SK-N-SH treated with all-trans-retinoic acid at 6 μM for 48 hours (cell line): ENCODE measurements around the gene CTIF.

Experiments
- ATAC-seq: fragments of 200-7000 bp; cut with Tn5 transposase; 3 replicates; pipeline ENCODE4 v1.9.1; 2020; ENCODE audit warnings: mild to moderate bottlenecking, moderate library complexity
- ARNTL ChIP-seq: fragments of 450-650 bp; formaldehyde crosslinking; IDR thresholded peaks from 2 replicates; pipeline ENCODE4 v1.5.0; 2020; ENCODE audit warnings: low read depth, mild to moderate bottlenecking, moderate library complexity, borderline replicate concordance
- BACH2 ChIP-seq: fragments of 250-450 bp; sonication (Bioruptor Pico); IDR thresholded peaks from 2 replicates; pipeline ENCODE4 v1.9.0; 2021; ENCODE audit warnings: mild to moderate bottlenecking, borderline replicate concordance
- CSDC2 ChIP-seq: fragments of 250-450 bp; sonication (Bioruptor Pico); IDR thresholded peaks from 2 replicates; pipeline ENCODE4 v1.5.0; 2020; ENCODE audit warnings: mild to moderate bottlenecking, moderate library complexity
- CSRNP3 ChIP-seq: fragments of 250-450 bp; sonication (Bioruptor Pico); IDR thresholded peaks from 2 replicates; pipeline ENCODE4 v1.5.1; 2021; ENCODE audit warnings: mild to moderate bottlenecking, moderate library complexity
- ESRRG ChIP-seq: fragments of 250-450 bp; sonication (Bioruptor Pico); IDR thresholded peaks from 2 replicates; pipeline ENCODE4 v1.6.1; 2021; ENCODE audit warnings: mild to moderate bottlenecking
- GLIS3 ChIP-seq: fragments of 250-450 bp; sonication (Bioruptor Pico); IDR thresholded peaks from 2 replicates; pipeline ENCODE4 v1.5.0; 2020; ENCODE audit warnings: mild to moderate bottlenecking, moderate library complexity
- ISL1 ChIP-seq: fragments of 250-450 bp; sonication (Bioruptor Pico); IDR thresholded peaks from 2 replicates; pipeline ENCODE4 v2.1.2; 2022; ENCODE audit warnings: mild to moderate bottlenecking, moderate library complexity
- OSR1 ChIP-seq: fragments of 250-450 bp; sonication (Bioruptor Pico); IDR thresholded peaks from 2 replicates; pipeline ENCODE4 v1.8.0; 2022; ENCODE audit warnings: moderate library complexity, mild to moderate bottlenecking, inconsistent platforms
- PATZ1 ChIP-seq: fragments of 250-450 bp; sonication (Bioruptor Pico); IDR thresholded peaks from 2 replicates; pipeline ENCODE4 v1.8.0; 2020; ENCODE audit warnings: mild to moderate bottlenecking, moderate library complexity, borderline replicate concordance
- POU6F1 ChIP-seq: fragments of 250-450 bp; sonication (Bioruptor Pico); IDR thresholded peaks from 2 replicates; pipeline ENCODE4 v1.8.0; 2021; ENCODE audit warnings: low read depth, mild to moderate bottlenecking, moderate library complexity, borderline replicate concordance
- RARB ChIP-seq: fragments of 250-450 bp; sonication (Bioruptor Pico); IDR thresholded peaks from 2 replicates; pipeline ENCODE4 v1.8.0; 2021; ENCODE audit warnings: mild to moderate bottlenecking, moderate library complexity
- SNAI2 ChIP-seq: fragments of 250-450 bp; sonication (Bioruptor Pico); IDR thresholded peaks from 2 replicates; pipeline ENCODE4 v1.5.0; 2020; ENCODE audit warnings: mild to moderate bottlenecking, moderate library complexity
- TCF4 ChIP-seq: fragments of 250-450 bp; sonication (Bioruptor Pico); IDR thresholded peaks from 2 replicates; pipeline ENCODE4 v1.8.0; 2021; ENCODE audit warnings: mild to moderate bottlenecking, moderate library complexity, borderline replicate concordance
- TSHZ2 ChIP-seq: fragments of 250-450 bp; sonication (Bioruptor Pico); IDR thresholded peaks from 2 replicates; pipeline ENCODE4 v1.5.0; 2020; ENCODE audit warnings: mild to moderate bottlenecking, moderate library complexity
- ZC3H10 ChIP-seq: fragments of 250-450 bp; sonication (Bioruptor Pico); IDR thresholded peaks from 2 replicates; pipeline ENCODE4 v1.5.1; 2021; ENCODE audit warnings: mild to moderate bottlenecking, moderate library complexity
- ZFP30 ChIP-seq: fragments of 450-650 bp; formaldehyde crosslinking; IDR thresholded peaks from 2 replicates; pipeline ENCODE4 v1.5.0; 2022; ENCODE audit warnings: mild to moderate bottlenecking, moderate library complexity
- ZNF565 ChIP-seq: fragments of 450-650 bp; formaldehyde crosslinking; conservative IDR thresholded peaks from 2 replicates; pipeline ENCODE4 v1.5.0; 2020; ENCODE audit warnings: low read depth, mild to moderate bottlenecking, moderate library complexity
- ZNF8 ChIP-seq: fragments of 450-650 bp; formaldehyde crosslinking; IDR thresholded peaks from 2 replicates; pipeline ENCODE4 v1.5.0; 2020; ENCODE audit warnings: mild to moderate bottlenecking, moderate library complexity

The CTIF gene

GRCh38 chr18:48548011-48548771, 9.4 kb downstream of the CTIF start:
- TF ChIP-seq BACH2 (CRISPR knock-in tag) (no peak), ESRRG (CRISPR knock-in tag) (no peak), TCF4 (no peak)
- TF ChIP-seq, all 23 proteins: peak for 0
- peak; percentile 58 for ATAC-seq

- ATAC-seq = no peak
- TF ChIP-seq ESRRG (CRISPR knock-in tag) (no peak), ARNTL (CRISPR knock-in tag) (no peak), CSDC2 (CRISPR knock-in tag) (no peak), BACH2 (CRISPR knock-in tag) (no peak), ZFP30 (CRISPR knock-in tag) (no peak)
- TF ChIP-seq, all 23 proteins: peak for 0
These were observed 10.1 kb downstream of the CTIF start for GRCh38 chr18:48548921-48549320.

- TF ChIP-seq POU6F1 (CRISPR knock-in tag) (no peak), RARB (CRISPR knock-in tag) (no peak), ZC3H10 (CRISPR knock-in tag) (no peak), OSR1 (CRISPR knock-in tag) (no peak), ISL1 (CRISPR knock-in tag) (no peak), PATZ1 (CRISPR knock-in tag) (no peak), ZNF8 (no peak), ZNF565 (CRISPR knock-in tag) (no peak), SNAI2 (CRISPR knock-in tag) (no peak), TSHZ2 (no peak), ZFP30 (CRISPR knock-in tag) (no peak), CSDC2 (CRISPR knock-in tag) (no peak), BACH2 (CRISPR knock-in tag) (no peak), GLIS3 (CRISPR knock-in tag) (no peak)
- ATAC-seq = no peak
These were observed 11.4 kb downstream of the CTIF start for GRCh38 chr18:48550101-48550729.

- no peak for TF ChIP-seq GLIS3 (CRISPR knock-in tag)
- TF ChIP-seq, all 23 proteins: peak for 0
- no peak for ATAC-seq
These were observed 12.3 kb downstream of the CTIF start for GRCh38 chr18:48551100-48551499.

- TF ChIP-seq CSRNP3 (CRISPR knock-in tag) (no peak), CSDC2 (CRISPR knock-in tag) (no peak), ZFP30 (CRISPR knock-in tag) (no peak), ISL1 (CRISPR knock-in tag) (no peak), RARB (CRISPR knock-in tag) (no peak)
- ATAC-seq = no peak
These were observed 13.3 kb downstream of the CTIF start for GRCh38 chr18:48552130-48552529.
